Keratinocyte (primary cell): ENCODE results near the gene GNG4. TPM values are rescaled to one million over a fixed set of nuclear protein-coding genes. Genes with fewer than 3 reads are reported as not detected.

ENCODE experiments used
- DNase-seq: peaks from one replicate; pipeline ENCODE4 v3.0.0-alpha.2; 2011; ENCODE audit warnings: low read depth, missing footprints, low spot score
- FAIRE-seq: peaks from 2 replicates; lab custom pipeline; 2011; peaks lifted over from hg19 to GRCh38; lab: Jason Lieb, UNC
- H2AFZ ChIP-seq: 2 replicates; pipeline ENCODE4 v1.6.0; 2012; ENCODE audit warnings: low read length, control low read depth, inconsistent platforms; ENCODE audit not compliant: control insufficient read depth
- H3K27ac ChIP-seq: 2 replicates; pipeline ENCODE4 v1.5.1; 2011; ENCODE audit warnings: low read length; ENCODE audit not compliant: control insufficient read depth, insufficient read depth
- H3K27me3 ChIP-seq: 3 replicates; pipeline ENCODE4 v1.6.0; 2011; ENCODE audit warnings: low read length; ENCODE audit not compliant: control insufficient read depth, insufficient read depth; ENCODE audit errors: extremely low read depth
- H3K36me3 ChIP-seq, 2 experiments: 2 replicates in 1 of 2; 3 replicates in 1 of 2; pipeline ENCODE4 v1.5.1; 2011; ENCODE audit warnings: low read length in 2 of 2, mild to moderate bottlenecking in 1 of 2; ENCODE audit not compliant: control insufficient read depth in 2 of 2, insufficient read depth in 2 of 2; ENCODE audit errors: extremely low read depth in 1 of 2
- H3K4me1 ChIP-seq: 3 replicates; pipeline ENCODE4 v1.5.1; 2011; ENCODE audit warnings: low read length; ENCODE audit not compliant: control insufficient read depth, insufficient read depth; ENCODE audit errors: extremely low read depth
- H3K4me2 ChIP-seq: 3 replicates; pipeline ENCODE4 v1.6.0; 2011; ENCODE audit warnings: low read depth, low read length; ENCODE audit not compliant: control insufficient read depth, insufficient read depth; ENCODE audit errors: extremely low read depth
- H3K4me3 ChIP-seq, 3 experiments: fragments of 200-600 bp in 1 of 3; sonication (generic) in 1 of 3; 2 replicates in 2 of 3; 3 replicates in 1 of 3; pipeline ENCODE4 v1.5.1; 2011 to 2016; ENCODE audit warnings: low read length in 3 of 3, mild to moderate bottlenecking in 3 of 3, control low read depth in 2 of 3, inconsistent platforms in 1 of 3, low read depth in 1 of 3, mixed read lengths in 1 of 3, mixed run types in 1 of 3, moderate library complexity in 1 of 3; ENCODE audit not compliant: control insufficient read depth in 2 of 3, insufficient read depth in 2 of 3; ENCODE audit errors: extremely low read depth in 1 of 3
- H3K79me2 ChIP-seq: 2 replicates; pipeline ENCODE4 v1.6.0; 2012; ENCODE audit warnings: low read length; ENCODE audit not compliant: control insufficient read depth, insufficient read depth
- H3K9ac ChIP-seq: 3 replicates; pipeline ENCODE4 v1.6.0; 2011; ENCODE audit warnings: low read length; ENCODE audit not compliant: control insufficient read depth, insufficient read depth; ENCODE audit errors: extremely low read depth
- H3K9me1 ChIP-seq: 3 replicates; pipeline ENCODE4 v1.6.0; 2011; ENCODE audit warnings: low read length; ENCODE audit not compliant: control insufficient read depth, insufficient read depth; ENCODE audit errors: extremely low read depth
- H3K9me3 ChIP-seq: 2 replicates; pipeline ENCODE4 v1.5.1; 2012; ENCODE audit warnings: low read depth, low read length; ENCODE audit not compliant: control insufficient read depth
- H4K20me1 ChIP-seq: 3 replicates; pipeline ENCODE4 v1.6.0; 2011; ENCODE audit warnings: low read length; ENCODE audit not compliant: control insufficient read depth, insufficient read depth; ENCODE audit errors: extremely low read depth
- CTCF ChIP-seq, 3 experiments: IDR thresholded peaks in 1 of 3; conservative IDR thresholded peaks in 1 of 3; optimal IDR thresholded peaks in 1 of 3; 2 replicates in 2 of 3; 3 replicates in 1 of 3; pipeline versions ENCODE3 to v1.5.1; 2011; ENCODE audit warnings: low read length in 3 of 3, mild to moderate bottlenecking in 3 of 3, moderate library complexity in 2 of 3, control low read depth in 1 of 3, inconsistent platforms in 1 of 3; ENCODE audit not compliant: insufficient read depth in 2 of 3; ENCODE audit errors: extremely low read depth in 1 of 3
- EZH2 ChIP-seq: IDR thresholded peaks from one replicate; pipeline ENCODE4 v1.6.1; 2012; ENCODE audit warnings: inconsistent platforms, mild to moderate bottlenecking, low read length, moderate library complexity
- dilution Hi-C: fragments of 300-500 bp; cut with MboI; formaldehyde crosslinking; loops from one replicate; pipeline ENCODE4 v1.7.0; 2020; ENCODE audit warnings: low sequenced_read_pairs; ENCODE audit not compliant: extremely low pct_ligation_motif_present
- polyA plus RNA-seq, 5 experiments: library from polyadenylated mRNA; depleted of rRNA in 3 of 5; stranded (reverse) in 3 of 5; stranded (forward) in 1 of 5; unstranded in 1 of 5; fragments of >200 nt; gene quantifications; 1 replicate in 1 of 5; 2 replicates in 3 of 5; 3 replicates in 1 of 5; pipeline versions ENCODE4 v1.2.1 to v1.2.3, GENCODE V29; 2011 to 2012; ENCODE audit warnings: missing spikeins in 2 of 5, low read depth in 1 of 5, low replicate concordance in 1 of 5

The GNG4 gene
- polyA plus RNA-seq, 1 donor (not counting 4 experiments of a cell fraction or from before 2014, with no cell fraction given): 0.07 TPM

- Histone ChIP-seq H3K36me3 (no peaks in the 10 kb centered on the region), H3K4me1 (no peaks in the 10 kb centered on the region), H4K20me1 (no peaks in the 10 kb centered on the region), H3K4me3 (no peak overlapping the region), H3K9ac (no peak overlapping the region), H3K9me3 (no peaks in the 10 kb centered on the region), H3K27ac (no peak overlapping the region), H3K9me1 (no peaks in the 10 kb centered on the region), H2AFZ (no peak overlapping the region), H3K27me3 (no peaks in the 10 kb centered on the region), H3K79me2 (no peaks in the 10 kb centered on the region), H3K4me2 (no peak overlapping the region)
- FAIRE-seq (no peak), DNase-seq (no peak)
- dilution Hi-C loops: no loop called here
- TF ChIP-seq EZH2 (no peak), CTCF (optimal IDR thresholded peaks at IDR 0.05 in 1 of 3, IDR thresholded peaks at IDR 0.05 in 1 of 3, conservative IDR thresholded peaks at IDR 0.05 in 1 of 3; ENCODE audit: extremely low read depth in 1 of 3, insufficient read depth in 2 of 3, low read length in 3 of 3) (no peak)
These were observed 12.0 kb upstream of the GNG4 start for GRCh38 chr1:235661568-235661967.

GRCh38 chr1:235659186-235659771, 9.7 kb upstream of the GNG4 start:
- H2AFZ ChIP-seq: no peak overlapping the region
- H3K4me1 ChIP-seq: no peaks in the 10 kb centered on the region
- FAIRE-seq (no peak), DNase-seq (no peak)
- no peaks in the 10 kb centered on the region for H3K9me1 ChIP-seq
- H3K27me3 ChIP-seq: no peaks in the 10 kb centered on the region
- TF ChIP-seq EZH2 (no peak), CTCF (optimal IDR thresholded peaks at IDR 0.05 in 1 of 3, IDR thresholded peaks at IDR 0.05 in 1 of 3, conservative IDR thresholded peaks at IDR 0.05 in 1 of 3; ENCODE audit: extremely low read depth in 1 of 3, insufficient read depth in 2 of 3, low read length in 3 of 3) (no peak)
- no peaks in the 10 kb centered on the region for H3K36me3 ChIP-seq
- no peaks in the 10 kb centered on the region for H4K20me1 ChIP-seq
- H3K4me3 ChIP-seq: no peak overlapping the region
- H3K27ac ChIP-seq: no peak overlapping the region
- dilution Hi-C loops: no loop called here
- H3K4me2 ChIP-seq: no peak overlapping the region
- H3K9ac ChIP-seq: no peak overlapping the region
- H3K79me2 ChIP-seq: no peaks in the 10 kb centered on the region
- no peaks in the 10 kb centered on the region for H3K9me3 ChIP-seq
